Stimulated activated CD8-positive, alpha-beta memory T cell treated with anti-CD3 and anti-CD28 coated beads, Interleukin-4, amount 100 ng/mL, for 4 hours (primary cell): ENCODE measurements around the gene TP53I11.

Experiments
- DNase-seq, 2 donors: peaks; one replicate each; pipeline ENCODE4 v3.0.0-alpha.2; 2020; ENCODE audit warnings: low read depth in 2 of 2, low spot score in 1 of 2

TP53I11 gene

GRCh38 chr11:44889266-44889665, 61.4 kb downstream of the TP53I11 start:
- no peak for DNase-seq

DNA sequence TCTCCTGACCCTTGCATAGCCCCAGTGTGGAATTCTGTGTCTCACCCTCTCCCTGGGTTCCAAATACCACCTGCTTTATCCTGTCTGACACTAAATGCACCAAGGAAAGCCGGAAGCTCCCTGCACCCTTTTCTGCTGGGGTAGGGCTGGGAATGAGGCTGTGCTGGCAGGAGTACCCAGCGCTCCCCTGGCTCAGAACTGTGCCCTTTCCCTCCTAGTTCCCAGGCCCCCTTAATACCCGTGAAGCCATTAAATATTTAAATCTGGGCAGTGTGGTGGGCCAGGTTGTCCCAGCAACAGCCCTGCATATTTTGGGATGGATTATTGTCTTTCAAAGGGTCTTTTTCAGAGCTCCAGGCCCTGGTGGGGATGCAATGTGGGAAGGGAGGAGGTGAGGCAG, 63.0 kb downstream of the TP53I11 start:
- DNase-seq: no peak

- no peak for DNase-seq
Measured at GRCh38 chr11:44886790-44887140, 63.9 kb downstream of the TP53I11 start.

DNA sequence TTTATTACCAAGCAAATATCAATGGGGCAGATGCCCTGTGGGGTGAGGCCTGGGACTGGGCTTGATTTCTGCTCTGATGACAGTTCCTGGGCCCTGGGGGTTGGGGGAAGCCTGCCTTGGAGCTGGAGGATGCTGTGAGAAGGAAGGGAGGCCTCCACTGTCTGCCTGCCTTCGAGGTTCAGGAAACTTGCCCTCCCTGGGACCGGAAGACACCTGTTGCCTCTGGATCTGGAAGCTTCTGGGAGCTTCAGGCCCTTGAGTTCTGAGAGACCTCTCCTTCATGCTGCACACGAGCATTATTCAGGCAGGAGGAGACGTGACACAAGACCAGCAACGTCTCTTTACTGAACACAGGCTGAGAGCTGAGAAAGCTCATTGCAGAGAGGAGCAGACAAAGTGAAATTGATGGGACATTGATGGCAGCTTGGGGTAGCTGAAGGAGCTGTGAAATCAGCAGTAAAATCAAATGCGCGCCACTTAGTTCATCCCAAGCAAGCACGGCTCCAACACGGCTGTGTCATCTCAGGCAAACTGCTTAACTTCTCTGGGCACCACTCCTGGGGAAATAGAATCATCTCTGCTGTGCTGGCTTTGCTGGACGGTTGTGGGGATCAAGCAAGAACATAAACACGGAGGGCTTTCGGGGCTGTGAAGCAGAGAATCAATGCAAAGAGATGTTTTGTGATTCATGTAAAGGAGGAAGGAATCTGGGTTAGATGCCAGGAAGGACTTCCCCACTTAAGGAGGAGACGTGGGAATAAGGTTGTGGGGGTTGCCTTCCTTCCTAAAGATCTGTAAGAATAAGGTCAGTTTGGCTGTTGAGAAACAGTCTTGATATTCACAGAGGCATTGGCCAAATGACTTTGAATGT, 64.5 kb downstream of the TP53I11 start:
- no peak for DNase-seq

- no peak for DNase-seq
Measured at GRCh38 chr11:44885065-44885810, 65.4 kb downstream of the TP53I11 start.

DNA sequence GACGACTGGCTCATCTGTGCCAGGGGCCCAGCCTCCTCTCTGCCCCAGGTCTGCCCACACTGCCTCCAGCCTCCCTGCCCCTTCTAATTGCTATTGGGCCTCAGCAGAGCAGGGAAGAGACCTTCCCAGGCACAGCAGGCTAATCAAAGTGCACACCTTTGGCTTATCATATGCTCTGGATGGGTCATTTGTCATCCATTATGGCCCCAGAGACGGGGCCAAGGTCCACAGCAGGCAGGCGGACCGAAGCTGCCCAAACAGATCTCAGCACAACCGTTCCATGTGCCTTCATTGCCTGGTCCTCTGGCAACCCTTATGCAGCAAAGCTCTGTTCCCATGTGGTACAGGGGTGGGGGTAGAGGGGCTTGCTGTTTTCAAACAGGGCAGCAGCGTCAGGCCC, 66.6 kb downstream of the TP53I11 start:
- no peak for DNase-seq

DNA sequence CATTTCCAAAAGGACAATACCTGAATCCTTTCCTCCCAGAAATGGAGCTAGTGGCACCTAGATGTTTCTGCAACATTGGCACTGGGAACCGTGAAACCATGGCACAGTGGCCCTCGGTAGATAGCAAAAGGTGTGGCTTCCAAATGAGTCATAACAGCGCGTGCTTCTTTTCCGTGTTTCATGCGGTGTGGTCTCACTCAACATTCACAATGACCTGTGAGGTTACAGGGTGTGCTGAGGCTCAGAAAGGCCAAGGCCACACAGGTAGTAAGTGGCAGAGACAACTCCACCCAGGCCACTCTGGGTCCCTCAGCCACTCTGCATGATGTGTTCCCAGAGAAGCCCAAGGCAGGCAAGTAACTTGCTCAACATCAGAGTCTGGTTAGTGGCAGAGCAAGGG, 67.4 kb downstream of the TP53I11 start:
- DNase-seq: no peak
